GM12864 (cell line): Measurements from ENCODE around the gene SACS.

ENCODE experiments used
- DNase-seq: peaks from one replicate; pipeline ENCODE4 v3.0.0-alpha.2; 2011; ENCODE audit warnings: low read depth
- H3K4me3 ChIP-seq: 2 replicates; pipeline ENCODE4 v1.5.1; 2011; ENCODE audit warnings: mild to moderate bottlenecking, low read depth, low read length, control low read depth
- TF ChIP-seq, protein P1 (sequence below): IDR thresholded peaks from 2 replicates; pipeline ENCODE4 v1.5.1; 2011; ENCODE audit warnings: low read depth, mild to moderate bottlenecking, moderate library complexity, low read length, control low read depth, inconsistent platforms; ENCODE audit errors: missing control alignments

The SACS gene

GRCh38 chr13:23367907-23368306 lies 65.6 kb downstream of the SACS start:
- no peak overlapping the region for H3K4me3 ChIP-seq
- TF ChIP-seq, protein P1, sequence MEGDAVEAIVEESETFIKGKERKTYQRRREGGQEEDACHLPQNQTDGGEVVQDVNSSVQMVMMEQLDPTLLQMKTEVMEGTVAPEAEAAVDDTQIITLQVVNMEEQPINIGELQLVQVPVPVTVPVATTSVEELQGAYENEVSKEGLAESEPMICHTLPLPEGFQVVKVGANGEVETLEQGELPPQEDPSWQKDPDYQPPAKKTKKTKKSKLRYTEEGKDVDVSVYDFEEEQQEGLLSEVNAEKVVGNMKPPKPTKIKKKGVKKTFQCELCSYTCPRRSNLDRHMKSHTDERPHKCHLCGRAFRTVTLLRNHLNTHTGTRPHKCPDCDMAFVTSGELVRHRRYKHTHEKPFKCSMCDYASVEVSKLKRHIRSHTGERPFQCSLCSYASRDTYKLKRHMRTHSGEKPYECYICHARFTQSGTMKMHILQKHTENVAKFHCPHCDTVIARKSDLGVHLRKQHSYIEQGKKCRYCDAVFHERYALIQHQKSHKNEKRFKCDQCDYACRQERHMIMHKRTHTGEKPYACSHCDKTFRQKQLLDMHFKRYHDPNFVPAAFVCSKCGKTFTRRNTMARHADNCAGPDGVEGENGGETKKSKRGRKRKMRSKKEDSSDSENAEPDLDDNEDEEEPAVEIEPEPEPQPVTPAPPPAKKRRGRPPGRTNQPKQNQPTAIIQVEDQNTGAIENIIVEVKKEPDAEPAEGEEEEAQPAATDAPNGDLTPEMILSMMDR = no peak
- DNase-seq = no peak

GRCh38 chr13:23365652-23366051 lies 67.8 kb downstream of the SACS start:
- H3K4me3 ChIP-seq = no peak overlapping the region
- TF ChIP-seq, protein P1 = no peak
- no peak for DNase-seq

- DNase-seq = no peak
- TF ChIP-seq, protein P1 = no peak
Observed at GRCh38 chr13:23359882-23360281, 73.6 kb downstream of the SACS start.

GRCh38 chr13:23357349-23357748 lies 76.2 kb downstream of the SACS start:
- DNase-seq = no peak
- no peak overlapping the region for H3K4me3 ChIP-seq
- TF ChIP-seq, protein P1 = no peak

More at GRCh38 chr13:23359882-23360281, 73.6 kb downstream of the SACS start:
- H3K4me3 ChIP-seq = no peak overlapping the region

DNA sequence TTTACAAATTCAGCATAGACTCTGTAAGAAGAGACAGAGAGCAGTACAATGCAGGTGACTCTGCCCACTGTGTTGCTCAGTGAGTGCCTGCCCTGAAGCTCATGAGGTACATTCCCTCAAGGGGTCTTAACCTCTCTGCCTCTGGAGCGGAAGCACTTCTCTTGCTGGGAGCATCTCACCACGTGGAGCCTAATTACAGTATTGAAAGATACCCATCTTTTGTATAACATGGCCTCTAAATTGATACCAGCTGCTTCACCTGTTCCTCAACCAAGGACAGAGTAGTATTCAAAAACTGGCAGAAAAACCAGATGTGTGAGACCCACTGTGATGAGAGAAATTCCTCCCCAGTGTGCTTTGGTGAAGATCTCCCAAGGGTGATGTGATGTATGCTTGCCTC lies 77.1 kb downstream of the SACS start:
- no peak overlapping the region for H3K4me3 ChIP-seq
- DNase-seq = no peak
- TF ChIP-seq, protein P1 = no peak

- no peak overlapping the region for H3K4me3 ChIP-seq
- TF ChIP-seq, protein P1 = no peak
- no peak for DNase-seq
Observed at GRCh38 chr13:23354520-23354919, 79.0 kb downstream of the SACS start.

DNA sequence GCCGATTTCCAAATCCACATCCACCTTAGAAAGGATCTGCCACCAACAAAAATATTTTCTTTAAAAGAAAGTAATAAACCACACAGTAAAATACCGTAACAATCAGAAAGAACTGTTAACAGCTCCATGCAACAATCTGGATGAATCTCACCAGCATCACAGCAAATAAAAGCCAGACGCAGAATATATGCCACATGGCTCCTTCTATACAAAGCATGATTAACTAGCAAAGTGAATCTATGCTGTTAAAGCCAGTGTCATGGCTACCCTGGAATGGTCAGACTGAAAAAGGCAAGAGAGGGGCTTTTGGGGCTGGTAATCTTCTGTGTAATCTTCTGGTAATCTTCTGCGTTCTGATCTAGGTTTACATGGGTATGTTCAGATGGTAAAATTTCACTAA lies 81.3 kb downstream of the SACS start:
- no peak overlapping the region for H3K4me3 ChIP-seq
- DNase-seq = no peak
- TF ChIP-seq, protein P1 = no peak
